Prostate gland (tissue), 2 donors: Measurements from ENCODE around the gene KIF11. TPM values are rescaled to one million over a fixed set of nuclear protein-coding genes. Genes with fewer than 3 reads are reported as not detected.
"Not testable (repeated sequence)": the region's sequence is repeated elsewhere in the genome, so short reads cannot be mapped to it uniquely, and the experiment has no call there.

Source experiments
- DNase-seq: peaks from one replicate; pipeline ENCODE4 v3.0.0-alpha.2; 2019; ENCODE audit warnings: low spot score
- H3K27ac ChIP-seq, 2 donors: fragments of 200-600 bp; sonication (generic); 2 replicates each; pipeline ENCODE4 v1.5.1; 2017 to 2019
- H3K27me3 ChIP-seq: fragments of 200-600 bp; sonication (generic); replicated peaks from 2 replicates; pipeline ENCODE4 v1.5.1; 2019; ENCODE audit not compliant: insufficient read depth
- H3K36me3 ChIP-seq, 2 donors: fragments of 200-600 bp; sonication (generic); 1 replicate in 1 of 2; 2 replicates in 1 of 2; pipeline versions ENCODE4 v1.5.1 to v1.8.1; 2017 to 2019
- H3K4me1 ChIP-seq: fragments of 200-600 bp; sonication (generic); replicated peaks from 2 replicates; pipeline ENCODE4 v1.5.1; 2019
- H3K4me3 ChIP-seq, 2 donors: fragments of 200-600 bp; sonication (generic); 2 replicates each; pipeline ENCODE4 v1.5.1; 2017 to 2019
- H3K9me3 ChIP-seq: fragments of 200-600 bp; sonication (generic); 2 replicates; pipeline ENCODE4 v1.5.1; 2017
- POLR2A ChIP-seq: fragments of 450-650 bp; IDR thresholded peaks from one replicate; pipeline ENCODE4 v1.6.1; 2016; ENCODE audit warnings: antibody characterized with exemption, mild to moderate bottlenecking
- POLR2AphosphoS5 ChIP-seq: sonication (generic); formaldehyde crosslinking; IDR thresholded peaks from one replicate; pipeline ENCODE4 v1.6.1; 2017; ENCODE audit warnings: antibody characterized with exemption
- WGBS: methylation state at CpG from one replicate; pipeline ENCODE4 v1.1.5; 2018; 5-methylcytosine and 5-hydroxymethylcytosine counted together
- intact Hi-C: fragments of 100-400 bp; cut with DNase I; formaldehyde crosslinking; loops from one replicate; pipeline ENCODE4 v1.14.2; 2022
- total RNA-seq, 2 donors: library from RNA; depleted of rRNA; stranded (reverse); fragments of >200 nt; gene quantifications; one replicate each; pipeline ENCODE4 v1.1.0, GENCODE V29; 2016
- TF ChIP-seq, protein P1 (sequence below), 4 experiments: fragments of 200-600 bp in 2 of 4; fragments of 450-650 bp in 2 of 4; sonication (generic) in 2 of 4; IDR thresholded peaks; 1 replicate in 3 of 4; 2 replicates in 1 of 4; pipeline ENCODE4 v1.5.1; 2016 to 2019; ENCODE audit warnings: antibody characterized with exemption in 4 of 4, mild to moderate bottlenecking in 2 of 4, moderate library complexity in 2 of 4

KIF11 gene
- total RNA-seq, 2 donors from 2014 or later = 3.0 to 5.5 TPM

DNA sequence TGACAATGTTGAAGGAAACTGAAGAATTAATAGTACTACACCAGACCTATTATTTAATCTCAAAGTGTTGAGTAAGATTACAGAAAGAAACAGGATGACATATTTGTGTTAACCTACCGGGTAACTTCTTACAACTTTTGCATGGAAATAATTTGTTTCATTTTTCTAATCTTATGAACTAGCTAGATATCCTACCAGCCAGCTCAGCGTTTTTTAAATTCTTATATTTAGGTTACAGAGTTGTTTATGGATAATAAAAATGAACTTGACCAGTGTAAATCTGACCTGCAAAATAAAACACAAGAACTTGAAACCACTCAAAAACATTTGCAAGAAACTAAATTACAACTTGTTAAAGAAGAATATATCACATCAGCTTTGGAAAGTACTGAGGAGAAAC is 37.0 kb downstream of the KIF11 start:
- intact Hi-C loops = no loop called here

DNA sequence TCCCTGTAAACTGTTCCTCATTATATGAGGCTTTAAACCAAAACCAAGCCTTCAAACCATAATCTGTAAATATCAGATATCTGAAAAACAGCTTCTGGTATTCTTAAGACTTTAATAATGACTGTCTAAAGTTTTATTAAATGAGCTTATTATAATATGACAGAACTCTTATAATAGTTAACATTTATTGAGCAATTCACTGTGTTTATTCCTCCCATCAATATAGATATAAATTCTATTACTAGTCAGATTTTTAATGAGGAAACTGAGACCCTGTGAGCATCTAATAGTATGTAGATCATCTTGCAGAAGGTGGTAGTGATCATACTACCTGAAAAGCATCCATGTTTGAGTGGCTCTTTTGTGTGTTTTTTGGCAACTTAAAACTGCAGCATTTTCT is 45.1 kb downstream of the KIF11 start:
- H3K27me3 ChIP-seq = no peaks in the 10 kb centered on the region

More for the DNA sequence above, 37.0 kb downstream of the KIF11 start:
- H3K27ac ChIP-seq = no peak overlapping the region
- DNase-seq = no peak
- 86% methylated on average over 2 of the region's 2 CpGs for WGBS
- H3K36me3 ChIP-seq = no peaks in the 10 kb centered on the region
- H3K27me3 ChIP-seq = no peaks in the 10 kb centered on the region
- TF ChIP-seq POLR2A (no peak), POLR2AphosphoS5 (no peak)
- TF ChIP-seq, protein P1, sequence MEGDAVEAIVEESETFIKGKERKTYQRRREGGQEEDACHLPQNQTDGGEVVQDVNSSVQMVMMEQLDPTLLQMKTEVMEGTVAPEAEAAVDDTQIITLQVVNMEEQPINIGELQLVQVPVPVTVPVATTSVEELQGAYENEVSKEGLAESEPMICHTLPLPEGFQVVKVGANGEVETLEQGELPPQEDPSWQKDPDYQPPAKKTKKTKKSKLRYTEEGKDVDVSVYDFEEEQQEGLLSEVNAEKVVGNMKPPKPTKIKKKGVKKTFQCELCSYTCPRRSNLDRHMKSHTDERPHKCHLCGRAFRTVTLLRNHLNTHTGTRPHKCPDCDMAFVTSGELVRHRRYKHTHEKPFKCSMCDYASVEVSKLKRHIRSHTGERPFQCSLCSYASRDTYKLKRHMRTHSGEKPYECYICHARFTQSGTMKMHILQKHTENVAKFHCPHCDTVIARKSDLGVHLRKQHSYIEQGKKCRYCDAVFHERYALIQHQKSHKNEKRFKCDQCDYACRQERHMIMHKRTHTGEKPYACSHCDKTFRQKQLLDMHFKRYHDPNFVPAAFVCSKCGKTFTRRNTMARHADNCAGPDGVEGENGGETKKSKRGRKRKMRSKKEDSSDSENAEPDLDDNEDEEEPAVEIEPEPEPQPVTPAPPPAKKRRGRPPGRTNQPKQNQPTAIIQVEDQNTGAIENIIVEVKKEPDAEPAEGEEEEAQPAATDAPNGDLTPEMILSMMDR (IDR thresholded peaks at IDR 0.05) = no peak
- no peaks in the 10 kb centered on the region for H3K9me3 ChIP-seq
- no peak overlapping the region for H3K4me3 ChIP-seq
- H3K4me1 ChIP-seq = no peaks in the 10 kb centered on the region

DNA sequence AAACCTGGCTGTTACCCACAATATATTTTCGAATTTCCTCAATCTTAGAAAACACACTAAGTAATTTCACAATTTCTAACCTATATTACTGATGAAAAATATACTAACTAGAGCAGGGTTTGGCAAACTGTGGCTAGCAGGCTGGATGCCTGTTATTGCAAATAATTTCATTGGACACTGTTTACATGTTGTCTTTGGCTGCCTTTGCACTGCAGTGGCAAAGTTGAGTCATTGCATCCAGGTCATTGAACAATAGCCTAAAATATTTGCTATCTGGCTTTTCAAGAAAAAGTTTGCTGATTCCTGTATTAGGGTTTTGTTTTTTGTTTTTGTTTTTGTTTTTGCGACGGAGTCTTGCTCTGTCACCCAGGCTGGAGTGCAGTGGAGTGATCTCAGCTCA is 47.2 kb downstream of the KIF11 start:
- no peak overlapping the region for H3K4me3 ChIP-seq
- intact Hi-C loops = no loop called here
- no peak for DNase-seq
- TF ChIP-seq POLR2AphosphoS5 = no peak
- TF ChIP-seq POLR2A = no peak
- TF ChIP-seq, protein P1 (IDR thresholded peaks at IDR 0.05) = no peak
- WGBS = 93% methylated on average over 3 of the region's 3 CpGs
- H3K9me3 ChIP-seq = no peaks in the 10 kb centered on the region
- no peaks in the 10 kb centered on the region for H3K4me1 ChIP-seq
- no peak overlapping the region for H3K27ac ChIP-seq
- no peaks in the 10 kb centered on the region for H3K27me3 ChIP-seq
- no peaks in the 10 kb centered on the region for H3K36me3 ChIP-seq

More for the DNA sequence above, 45.1 kb downstream of the KIF11 start:
- Histone ChIP-seq H3K27ac (no peak overlapping the region), H3K4me3 (no peak overlapping the region), H3K4me1 (no peaks in the 10 kb centered on the region), H3K9me3 (no peaks in the 10 kb centered on the region), H3K36me3 (no peaks in the 10 kb centered on the region)
- DNase-seq = no peak
- TF ChIP-seq, protein P1 (IDR thresholded peaks at IDR 0.05) = no peak
- TF ChIP-seq POLR2AphosphoS5 = no peak
- no peak for TF ChIP-seq POLR2A
- intact Hi-C loops = no loop called here

DNA sequence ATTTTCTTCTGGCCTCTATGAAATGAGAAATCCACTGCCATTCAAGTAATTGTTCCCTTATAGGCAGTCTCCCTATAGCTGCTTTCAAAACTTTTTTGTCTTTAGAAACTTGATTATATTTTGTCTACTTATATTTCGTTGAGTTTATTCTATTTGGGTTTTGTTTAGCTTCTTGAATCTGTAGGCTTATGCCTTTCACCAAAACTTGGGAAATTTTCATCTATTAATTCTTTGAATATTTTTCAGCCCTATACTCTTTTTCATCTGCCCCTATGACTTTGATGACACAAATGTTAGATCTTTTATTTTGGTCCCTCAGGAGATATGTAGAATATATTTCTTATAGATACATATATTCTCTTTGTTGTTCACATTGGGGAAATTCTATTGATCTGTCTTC is 48.6 kb downstream of the KIF11 start:
- 98% methylated on average over 1 of the region's 1 CpG for WGBS
- intact Hi-C loops = no loop called here

DNA sequence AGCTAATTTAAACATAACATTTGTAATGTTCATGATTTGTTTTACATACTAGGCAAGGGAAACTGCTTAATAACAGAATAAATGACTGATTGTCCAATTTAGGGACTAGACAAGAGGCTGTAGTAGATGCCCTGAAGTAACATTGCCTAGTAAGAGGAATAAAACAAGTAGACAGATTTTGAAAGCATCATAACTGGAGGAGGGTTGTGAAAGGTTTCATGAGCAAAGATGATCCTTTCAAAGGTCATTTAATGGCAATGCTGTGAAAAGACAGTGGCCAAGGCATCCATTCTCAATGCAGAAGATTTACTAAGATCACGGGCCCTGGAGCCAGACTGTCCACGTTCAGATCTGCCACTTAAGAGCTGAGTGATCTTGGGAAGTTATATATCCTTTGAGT is 52.0 kb downstream of the KIF11 start:
- no peaks in the 10 kb centered on the region for H3K4me1 ChIP-seq
- no peaks in the 10 kb centered on the region for H3K27me3 ChIP-seq
- whole genome bisulfite sequencing = 95% methylated on average over 2 of the region's 2 CpGs
- intact Hi-C loops = no loop called here
- TF ChIP-seq POLR2A (no peak), POLR2AphosphoS5 (no peak)
- TF ChIP-seq, protein P1 (IDR thresholded peaks at IDR 0.05) = no peak
- H3K9me3 ChIP-seq = no peaks in the 10 kb centered on the region
- H3K27ac ChIP-seq = no peak overlapping the region
- no peak overlapping the region for H3K4me3 ChIP-seq
- no peaks in the 10 kb centered on the region for H3K36me3 ChIP-seq
- DNase-seq = no peak

More for the DNA sequence above, 48.6 kb downstream of the KIF11 start:
- Histone ChIP-seq H3K27me3 (no peaks in the 10 kb centered on the region), H3K27ac (no peak overlapping the region), H3K4me3 (no peak overlapping the region), H3K4me1 (no peaks in the 10 kb centered on the region), H3K36me3 (no peaks in the 10 kb centered on the region), H3K9me3 (no peaks in the 10 kb centered on the region)
- TF ChIP-seq POLR2AphosphoS5 = no peak
- no peak for TF ChIP-seq POLR2A
- TF ChIP-seq, protein P1 (IDR thresholded peaks at IDR 0.05) = no peak
- DNase-seq = no peak

DNA sequence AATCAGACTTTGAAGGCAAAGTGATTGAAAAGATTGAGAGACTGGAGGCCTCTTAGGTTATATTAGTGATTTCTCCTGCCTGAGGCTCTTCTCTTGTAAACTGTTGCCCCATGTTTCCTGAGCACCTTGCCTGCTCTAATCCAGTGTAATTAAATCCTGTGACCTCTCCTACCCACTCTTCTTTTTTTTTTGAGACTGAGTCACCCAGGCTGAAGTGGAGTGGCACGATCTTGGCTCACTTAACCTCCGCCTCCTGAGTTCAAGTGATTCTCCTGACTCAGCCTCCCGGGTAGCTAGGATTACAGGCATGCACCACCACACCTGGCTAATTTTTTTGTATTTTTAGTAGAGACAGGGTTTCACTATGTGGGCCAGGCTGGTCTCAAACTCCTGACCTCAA is 57.9 kb downstream of the KIF11 start:
- H3K36me3 ChIP-seq, H3K9me3 ChIP-seq, H3K4me3 ChIP-seq, intact Hi-C loops, H3K27ac ChIP-seq, H3K27me3 ChIP-seq, DNase-seq, H3K4me1 ChIP-seq: not testable (repeated sequence)
- WGBS = 94% methylated on average over 3 of the region's 3 CpGs
